HG03097 (cell line): ENCODE measurements around the gene FHL1.
"Not testable (repeated sequence)": the region's sequence is repeated elsewhere in the genome, so short reads cannot be mapped to it uniquely, and the experiment has no call there.

Experiments used
- ATAC-seq: cut with Tn5 transposase; IDR thresholded peaks from one replicate; pipeline ENCODE4 v1.9.1; 2021; ENCODE audit not compliant: unreplicated experiment, low FRiP score

The FHL1 gene

GRCh38 chrX:136147315-136147901, at the start of gene FHL1:
FHL1 (plus strand) TSS chrX:136147533.
- ATAC-seq = no peak

DNA sequence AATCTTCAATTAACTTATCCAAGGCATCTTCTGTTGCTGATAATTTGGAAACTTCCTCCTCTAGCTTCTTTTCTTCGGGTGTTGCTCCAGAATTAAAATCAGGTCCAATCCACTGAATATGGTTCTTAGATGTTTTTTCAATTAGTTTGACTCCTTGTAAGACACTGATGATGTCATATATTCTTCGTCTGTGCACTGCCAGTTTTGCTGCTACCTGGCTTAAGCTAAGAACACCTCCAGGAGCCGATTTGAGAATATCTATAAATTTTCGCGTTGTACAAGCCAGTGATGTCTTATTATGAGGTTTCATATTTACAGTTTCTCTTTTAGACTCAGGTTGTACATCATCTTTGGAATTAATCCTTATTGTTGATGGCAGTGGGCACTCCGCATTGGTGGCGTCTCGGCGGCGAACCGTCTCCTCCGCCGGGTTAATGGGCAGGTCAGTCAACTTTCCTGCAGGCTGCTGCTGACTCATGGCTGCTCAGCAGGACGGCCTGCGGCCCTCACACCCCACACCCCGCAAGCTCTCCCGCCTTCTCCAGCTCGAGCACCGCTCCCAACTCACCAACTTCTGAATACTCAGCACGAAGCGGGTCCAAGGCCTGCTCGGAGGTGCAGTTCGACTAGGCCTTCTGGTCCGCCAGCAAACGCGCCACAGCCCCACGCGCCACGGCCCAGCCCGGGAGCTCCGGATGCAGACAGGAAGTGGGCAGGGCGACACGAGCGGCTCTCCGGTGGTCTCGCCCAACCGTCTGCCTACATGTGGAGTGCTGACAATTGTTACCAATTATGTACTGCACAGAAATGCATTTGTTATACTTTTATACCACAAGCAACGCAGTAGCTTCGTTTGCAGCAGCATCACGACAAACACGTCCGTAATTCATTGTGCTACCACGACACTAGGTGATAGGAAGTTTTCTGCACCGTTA, 49.2 kb upstream of the FHL1 start:
- ATAC-seq = no peak

- no peak for ATAC-seq
Measured at GRCh38 chrX:136104936-136105335, 42.4 kb upstream of the FHL1 start.

DNA sequence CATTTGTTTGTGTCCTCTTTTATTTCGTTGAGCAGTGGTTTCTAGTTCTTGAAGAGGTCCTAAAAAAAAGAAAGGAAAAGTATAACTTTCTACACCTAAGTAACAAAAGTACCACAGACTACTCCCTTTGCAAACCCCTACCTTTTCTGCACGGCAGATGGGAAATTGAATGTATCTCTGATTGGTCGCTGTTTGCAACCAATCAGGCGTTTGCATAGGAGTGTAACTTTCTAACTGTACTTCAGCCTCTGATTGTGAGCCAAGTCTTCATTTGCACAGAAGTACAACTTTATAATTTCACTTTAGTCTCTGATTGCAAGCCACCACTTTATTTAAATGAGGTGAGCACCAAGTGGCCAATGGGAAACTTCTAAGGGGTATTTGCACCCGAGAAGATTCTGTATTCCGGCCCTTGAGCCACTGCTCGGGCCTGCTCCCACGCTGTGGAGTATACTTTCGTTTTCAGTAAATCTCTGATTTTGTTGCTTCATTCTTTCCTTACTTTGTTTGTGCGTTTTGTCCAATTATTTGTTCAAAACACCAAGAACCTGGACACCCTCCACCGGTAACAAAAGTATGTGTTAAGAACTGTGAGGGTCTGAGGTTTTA, 40.3 kb upstream of the FHL1 start:
- ATAC-seq = no peak

GRCh38 chrX:136108905-136109304, 38.4 kb upstream of the FHL1 start:
- not testable (repeated sequence) for ATAC-seq

DNA sequence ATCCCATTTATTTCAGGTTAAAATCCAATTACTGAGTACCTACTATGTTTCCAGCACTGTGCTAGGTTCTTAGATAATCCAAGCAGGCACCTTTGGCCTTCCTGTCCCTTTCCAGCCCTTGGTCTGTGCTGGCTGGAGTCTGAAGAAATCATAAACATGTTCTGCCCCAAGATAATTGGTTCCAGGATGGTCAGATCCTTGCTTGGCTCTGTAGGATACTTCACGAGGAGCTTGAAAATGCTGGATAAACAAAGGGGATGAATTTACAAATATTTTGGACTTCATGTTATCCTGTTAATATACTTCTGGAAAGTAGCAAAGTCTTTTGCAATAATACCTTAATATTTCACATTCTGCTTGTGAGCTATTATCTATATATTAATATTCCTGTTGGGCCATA, 35.0 kb upstream of the FHL1 start:
- ATAC-seq = no peak

- no peak for ATAC-seq
Measured at GRCh38 chrX:136112778-136113177, 34.6 kb upstream of the FHL1 start.

DNA sequence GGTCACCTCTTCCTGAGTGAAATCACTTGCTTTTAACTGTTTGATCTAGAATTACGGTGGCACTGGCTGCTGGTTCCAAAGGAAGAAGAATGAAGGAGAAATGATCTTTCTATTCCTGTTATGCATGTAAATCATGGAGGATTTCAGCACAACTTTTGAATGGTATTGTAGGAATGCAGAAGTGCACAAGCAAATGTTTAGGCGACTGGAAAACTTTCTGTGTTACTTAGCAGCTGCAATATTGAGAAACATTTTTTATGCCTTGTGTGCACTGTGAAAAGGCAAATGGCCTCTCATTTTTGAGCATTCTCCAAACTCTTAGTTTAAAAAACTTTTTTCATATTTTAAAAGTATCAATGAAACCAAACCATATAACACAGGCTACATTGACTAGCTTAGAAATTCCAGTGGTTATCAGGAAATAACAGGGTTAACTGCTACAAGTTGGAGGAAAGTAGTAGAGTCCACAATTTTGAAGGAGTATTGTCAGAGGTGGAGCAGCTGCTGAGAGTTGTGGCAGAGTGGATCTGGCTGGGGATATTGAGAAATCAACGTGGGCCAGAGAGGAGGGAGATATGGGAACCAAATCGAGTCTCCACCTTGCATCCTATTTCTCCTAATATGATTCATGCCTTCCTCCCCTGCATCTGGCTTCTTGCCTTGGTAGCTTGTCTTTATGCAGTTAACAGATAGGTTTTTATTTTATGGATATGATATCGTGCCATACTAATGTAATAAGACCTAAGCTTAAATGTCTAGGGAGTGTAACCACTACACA, 32.0 kb upstream of the FHL1 start:
- no peak for ATAC-seq

DNA sequence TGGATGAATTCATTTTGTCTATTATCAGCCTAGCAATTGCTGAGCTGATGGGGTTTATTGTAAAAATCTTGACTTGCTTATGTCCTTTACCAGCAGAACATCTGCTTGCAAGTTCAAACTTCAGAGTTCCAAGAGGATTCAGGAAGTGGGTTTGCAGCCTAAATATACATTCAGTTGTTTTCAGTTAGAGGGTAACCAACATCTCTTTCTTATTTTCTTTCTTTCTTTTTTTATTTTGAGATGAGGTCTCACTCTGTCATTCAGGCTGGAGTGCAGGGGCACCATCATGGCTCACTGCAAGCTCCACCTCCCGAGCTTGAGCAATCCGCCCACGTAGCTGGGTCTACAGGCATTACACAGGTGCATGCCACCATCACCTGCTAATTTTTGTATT, 31.4 kb upstream of the FHL1 start:
- no peak for ATAC-seq

GRCh38 chrX:136121788-136122187, 25.5 kb upstream of the FHL1 start:
- no peak for ATAC-seq

DNA sequence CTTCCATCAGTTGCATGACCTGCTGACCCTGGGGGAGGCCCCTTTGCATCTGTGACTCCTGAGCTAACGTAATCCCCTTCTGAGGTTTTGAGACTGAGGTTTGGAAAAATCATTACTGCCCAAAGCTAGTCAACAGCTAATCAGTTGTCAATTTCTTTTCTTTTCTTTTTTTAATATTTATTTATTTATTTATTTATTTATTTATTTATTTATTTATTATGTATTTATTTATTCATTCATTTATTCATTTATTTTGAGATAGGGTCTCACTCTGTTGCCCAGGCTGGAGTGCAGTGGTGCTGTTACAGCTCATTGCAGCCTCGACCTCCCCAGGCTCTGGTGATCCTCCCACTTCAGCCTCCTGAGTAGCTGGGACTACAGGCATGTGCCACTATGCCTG, 25.1 kb upstream of the FHL1 start:
- ATAC-seq = no peak

- ATAC-seq = no peak
Measured at GRCh38 chrX:136125106-136125505, 22.2 kb upstream of the FHL1 start.

- no peak for ATAC-seq
Measured at GRCh38 chrX:136126371-136126770, 21.0 kb upstream of the FHL1 start.

DNA sequence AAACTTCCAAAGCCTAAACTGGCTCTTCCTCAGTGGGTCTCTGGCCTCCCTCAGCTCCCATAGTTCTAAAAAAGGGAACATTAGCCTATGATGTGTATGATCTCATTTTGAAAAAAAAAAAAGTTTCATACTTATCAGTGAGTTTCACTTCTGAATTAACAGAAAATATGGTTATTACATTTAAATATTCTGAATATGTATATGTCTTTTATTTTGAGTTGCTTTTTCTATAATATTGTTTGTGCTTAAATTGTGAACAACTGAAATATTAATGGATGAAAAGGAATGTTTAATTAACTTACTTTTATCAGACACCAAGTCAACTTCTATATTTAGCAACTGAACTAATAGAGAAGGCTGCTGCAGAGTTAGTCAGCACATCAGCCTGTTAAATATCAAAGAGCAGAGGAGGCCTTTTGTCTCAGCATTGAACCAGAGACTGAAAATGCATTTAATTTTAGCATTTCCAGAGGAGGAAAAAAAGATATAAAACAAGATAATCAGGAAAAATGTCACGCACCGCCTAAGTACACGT, 20.4 kb upstream of the FHL1 start:
- ATAC-seq = no peak

DNA sequence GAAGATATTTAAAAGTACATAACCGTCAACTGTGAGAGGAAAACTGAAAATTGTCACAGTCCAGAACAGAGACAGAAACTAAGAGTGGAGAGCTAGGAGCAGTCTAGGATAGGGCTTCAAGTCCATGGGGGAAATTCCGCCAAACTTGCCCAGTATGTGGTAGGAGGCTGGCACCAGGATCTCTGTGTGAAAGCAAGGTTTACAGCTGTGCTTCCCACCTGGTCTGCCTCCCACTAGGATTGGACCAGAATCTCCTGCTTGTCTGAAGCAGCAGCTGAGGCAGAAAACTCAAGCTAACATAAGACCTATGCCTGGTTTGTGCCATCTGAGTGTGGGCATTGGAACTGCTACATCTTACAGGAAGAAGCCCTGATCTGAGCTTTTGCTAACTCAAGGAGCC, 18.6 kb upstream of the FHL1 start:
- no peak for ATAC-seq

GRCh38 chrX:136130931-136131833, 16.2 kb upstream of the FHL1 start:
- no peak for ATAC-seq

GRCh38 chrX:136138939-136139338, 8.4 kb upstream of the FHL1 start:
- no peak for ATAC-seq

GRCh38 chrX:136141569-136141968, 5.8 kb upstream of the FHL1 start:
- ATAC-seq = no peak

- no peak for ATAC-seq
Measured at GRCh38 chrX:136142592-136142991, 4.7 kb upstream of the FHL1 start.

DNA sequence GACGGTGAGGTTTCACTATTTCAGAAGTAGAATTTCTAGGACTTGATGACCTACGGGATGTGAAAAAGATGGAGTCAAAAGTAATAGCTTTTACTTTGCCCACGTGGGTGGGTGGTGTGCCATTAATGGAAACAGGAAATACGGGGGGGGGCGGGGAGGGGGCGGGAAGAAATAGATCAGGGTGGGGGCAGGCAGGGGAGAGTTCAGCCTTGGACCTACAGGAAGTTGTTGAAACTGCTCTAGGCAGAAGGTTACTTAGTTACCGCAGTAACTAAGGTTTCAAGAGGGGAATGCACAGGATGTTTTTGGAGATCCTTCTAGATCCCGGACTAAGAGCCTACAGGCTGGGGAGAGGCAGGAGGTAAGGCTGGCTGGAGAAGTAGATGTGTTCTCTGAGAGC, 3.6 kb upstream of the FHL1 start:
- ATAC-seq = no peak
